ENCODE results near the gene CCDC74A. TPM values are rescaled to one million over a fixed set of nuclear protein-coding genes. Genes with fewer than 3 reads are reported as not detected.
"Not testable (repeated sequence)": the region's sequence is repeated elsewhere in the genome, so short reads cannot be mapped to it uniquely, and the experiment has no call there.

The CCDC74A gene
- total RNA-seq, 1 donor from 2014 or later = 1.9 TPM

DNA sequence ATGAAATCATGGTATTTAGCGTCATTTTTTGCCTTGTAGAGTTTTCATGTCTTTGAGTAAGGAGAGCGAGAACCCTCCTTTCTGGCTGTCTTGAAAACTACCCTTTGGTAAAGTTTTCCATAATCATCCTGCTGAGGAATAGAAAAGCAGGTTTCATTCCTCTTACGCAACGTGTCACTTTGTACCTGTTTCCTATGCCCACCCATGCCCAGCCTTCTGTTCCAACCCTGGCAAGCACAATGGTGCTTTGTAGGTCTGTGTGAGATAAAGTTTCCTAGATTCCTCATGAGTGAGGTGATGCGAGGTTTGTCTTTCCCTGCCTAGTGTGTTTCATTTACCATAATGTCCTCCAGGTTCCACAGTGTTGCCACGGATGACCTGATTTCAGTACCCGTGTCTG lies 29.3 kb downstream of the CCDC74A start:
- intact Hi-C loops (cut with micrococcal nuclease) = no loop called here

DNA sequence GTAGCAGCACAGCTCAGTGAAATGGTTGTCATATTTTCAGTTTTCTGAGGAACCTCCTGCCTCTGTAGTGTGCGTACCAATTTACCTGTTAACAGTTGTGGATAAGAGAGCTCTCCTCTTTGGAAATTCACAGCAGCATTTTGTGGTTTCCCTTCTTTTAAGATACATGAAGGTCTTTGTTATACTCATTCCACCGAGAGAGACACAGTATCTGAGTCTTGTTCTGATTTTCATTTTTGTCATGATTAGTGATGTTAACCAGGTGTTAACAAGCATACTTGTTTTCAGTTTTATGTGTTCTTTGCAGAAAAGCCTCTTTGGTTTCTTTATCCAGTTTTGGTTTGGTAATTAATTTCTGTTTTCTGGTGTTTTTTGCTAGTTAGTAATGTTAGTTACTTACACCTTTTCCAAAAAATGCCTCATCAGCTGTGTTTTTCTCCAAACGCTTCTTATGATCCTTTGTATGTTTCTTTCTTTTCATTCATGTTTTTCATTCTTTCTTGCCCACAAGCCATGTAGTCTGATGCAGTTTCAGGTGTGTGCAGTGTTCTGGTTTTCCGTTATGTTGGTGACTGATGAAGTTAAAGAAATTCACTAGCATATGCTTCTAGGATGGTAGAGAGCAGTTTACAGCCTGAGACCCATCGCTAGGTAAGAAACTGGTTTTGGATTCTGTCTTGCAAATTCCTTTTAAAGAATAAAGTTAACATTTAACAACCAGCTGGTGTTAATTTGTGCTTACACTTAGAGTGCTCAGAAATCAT lies 30.1 kb downstream of the CCDC74A start:
- intact Hi-C loops (cut with micrococcal nuclease) = no loop called here

DNA sequence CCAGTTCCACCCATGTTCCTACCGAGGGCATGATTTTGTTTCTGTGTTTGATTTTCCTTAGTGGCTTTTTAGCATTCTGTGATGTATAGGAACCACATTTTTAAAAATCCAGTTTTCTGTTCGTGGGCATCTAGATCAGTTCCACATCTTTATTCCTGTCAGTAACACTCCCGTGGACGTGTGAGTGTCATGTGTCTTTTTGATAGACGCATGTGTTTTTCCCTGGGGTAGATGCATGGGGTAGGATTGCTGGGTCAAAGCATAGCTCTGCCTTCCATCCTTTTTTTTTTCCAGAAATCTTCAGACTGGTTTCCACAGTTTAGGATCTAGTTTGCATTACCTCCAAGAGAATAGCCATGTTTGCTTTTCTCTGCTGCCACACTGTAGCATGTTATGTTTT lies 38.7 kb downstream of the CCDC74A start:
- intact Hi-C loops (cut with micrococcal nuclease) = no loop called here

DNA sequence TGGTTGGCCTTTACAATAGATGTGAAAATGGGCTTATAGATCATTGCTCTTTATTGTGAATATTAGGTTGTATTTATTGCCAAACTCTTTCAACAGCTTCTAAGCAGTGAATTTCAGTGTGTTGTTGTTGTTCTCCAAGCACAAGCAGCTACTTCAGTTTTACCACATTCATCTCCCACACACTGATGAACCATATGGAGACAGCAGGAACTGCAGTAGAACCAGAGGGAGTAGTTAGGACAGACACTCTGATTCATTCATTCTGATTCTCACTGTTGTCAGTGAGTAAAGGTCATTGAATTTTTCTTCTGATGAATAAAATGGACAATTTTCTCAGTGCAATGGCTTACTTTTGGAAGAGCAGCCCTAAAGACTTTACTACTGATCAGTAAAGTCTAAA lies 40.2 kb downstream of the CCDC74A start:
- intact Hi-C loops (cut with micrococcal nuclease) = no loop called here

DNA sequence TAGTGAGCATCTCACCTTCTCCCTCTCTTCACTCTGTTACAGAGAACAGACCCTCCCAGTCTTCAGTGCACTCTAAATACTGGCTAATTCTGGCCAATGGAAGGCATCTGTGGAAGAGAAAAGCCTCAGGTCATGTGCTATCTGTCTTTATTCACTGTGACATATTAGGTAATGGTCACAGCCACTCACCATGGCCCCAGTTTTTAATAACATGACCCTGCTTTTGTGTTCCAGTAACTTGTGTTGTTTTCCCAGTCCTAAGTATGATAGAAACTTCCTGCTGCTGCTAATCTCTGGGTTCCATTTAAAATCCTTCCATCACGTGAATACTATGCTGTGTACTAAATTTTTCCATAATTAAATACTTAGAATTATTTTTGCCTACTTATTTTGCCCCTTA lies 40.7 kb downstream of the CCDC74A start:
- intact Hi-C loops (cut with micrococcal nuclease) = not testable (repeated sequence)

DNA sequence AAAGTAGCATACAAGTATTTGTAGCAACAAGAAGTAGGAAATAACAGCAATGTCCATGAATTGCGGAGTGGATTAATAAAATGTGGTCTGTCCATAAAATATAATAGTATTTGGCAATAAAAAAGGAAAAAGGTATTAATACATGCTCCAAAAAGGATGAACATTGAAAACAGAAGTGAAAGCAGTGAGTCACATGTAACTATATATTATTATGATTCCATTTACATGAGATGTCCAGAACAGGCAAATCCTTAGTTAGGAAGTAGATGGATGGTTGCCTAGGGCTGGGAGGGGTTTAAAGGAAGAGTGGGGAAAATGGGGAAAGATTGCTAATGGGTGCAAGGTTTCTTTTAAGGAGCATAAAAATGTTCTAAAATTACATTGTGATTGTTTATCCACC lies 44.5 kb downstream of the CCDC74A start:
- intact Hi-C loops (cut with micrococcal nuclease) = no loop called here

DNA sequence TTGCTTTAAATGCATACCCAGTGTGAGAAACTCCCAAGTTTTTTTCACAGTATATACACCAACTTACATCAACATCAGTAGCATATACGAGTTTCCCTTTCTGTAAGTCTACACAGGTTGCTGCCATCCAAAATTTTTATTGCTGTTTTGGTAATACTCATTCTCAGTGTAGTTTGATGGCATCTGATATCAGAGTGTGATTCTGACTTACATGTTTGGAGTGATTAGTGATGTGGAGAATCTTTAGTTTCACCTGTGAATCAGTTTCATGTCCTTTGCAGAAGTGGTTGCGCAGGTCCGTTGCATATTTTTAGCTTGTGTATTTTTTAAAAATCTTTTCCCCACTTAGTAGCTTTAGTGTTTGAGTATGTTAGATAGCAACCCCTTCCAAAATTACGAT lies 50.1 kb downstream of the CCDC74A start:
- intact Hi-C loops (cut with micrococcal nuclease) = no loop called here

DNA sequence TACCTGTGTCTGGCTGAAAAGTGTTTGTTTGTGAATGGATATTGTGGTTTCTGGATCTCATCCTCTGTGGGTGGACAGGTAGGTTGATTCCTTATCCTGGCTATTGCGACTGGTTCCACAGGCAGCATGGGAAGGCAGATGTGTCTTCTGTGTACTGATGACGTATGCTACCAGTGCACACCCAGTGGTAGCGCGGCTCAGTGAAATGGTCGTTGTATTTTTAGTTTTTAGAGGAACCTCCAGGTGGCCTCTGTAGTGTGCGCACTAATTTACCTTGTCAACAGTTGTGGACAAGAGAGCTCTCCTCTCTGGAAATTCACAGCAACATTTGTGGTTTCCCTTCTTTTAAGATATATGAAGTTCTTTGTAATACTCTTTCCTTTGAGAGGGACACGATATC lies 52.5 kb downstream of the CCDC74A start:
- intact Hi-C loops (cut with micrococcal nuclease) = no loop called here

Other genes starting within 250 kb of the CCDC74A start
- gene RAB6D, start 163.7 kb upstream of the CCDC74A start, total RNA-seq = not detected in 2 replicates
- gene TUBA3D, start 51.8 kb upstream of the CCDC74A start, total RNA-seq = not detected in 2 replicates
- 130 and 143 TPM in 2 replicates for gene MZT2A, start 35.5 kb upstream of the CCDC74A start, total RNA-seq